ENCODE measurements around the gene FOXO6. TPM values are rescaled to one million over a fixed set of nuclear protein-coding genes. Genes with fewer than 3 reads are reported as not detected.
A peak's percentile ranks its signal among the peaks of the same experiment; 100 is the strongest.

FOXO6 gene
- total RNA-seq, 4 donors from 2014 or later: 3.9 to 20.1 (median 7.6) TPM; not detected in 1

DNA sequence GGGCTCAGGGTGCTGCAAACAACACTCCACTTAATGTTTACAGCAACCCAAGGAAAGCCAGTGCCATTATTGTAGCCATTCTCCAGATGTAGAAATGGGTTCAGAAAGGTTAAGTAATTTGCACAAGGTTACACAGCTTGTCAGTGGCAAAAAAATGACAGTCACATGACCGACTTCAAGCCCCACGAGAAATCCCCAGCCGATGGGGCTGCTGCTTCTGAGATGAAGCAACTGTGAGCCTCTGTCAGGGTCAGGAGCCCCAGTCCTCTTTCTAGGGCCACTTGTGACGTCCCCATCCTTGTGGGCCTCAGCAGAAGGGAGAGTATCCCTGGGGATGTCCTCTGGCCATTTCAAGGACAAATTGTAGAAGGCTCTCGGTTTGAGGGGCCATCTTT lies 68.4 kb downstream of the FOXO6 start:
- intact Hi-C loops (cut with DNase I; ENCODE audit: low total_unique reads): no loop called here
- no peaks in the 10 kb centered on the region for H3K36me3 ChIP-seq
- no peaks in the 10 kb centered on the region for H3K27me3 ChIP-seq
- peaks cover 0 to 11% of the 10 kb centered on the region in 2 donors for H3K4me1 ChIP-seq
- no peaks in the 10 kb centered on the region for H3K9me3 ChIP-seq
- no peak overlapping the region for H3K4me3 ChIP-seq
- no peak overlapping the region for H3K27ac ChIP-seq
- TF ChIP-seq, protein P1, sequence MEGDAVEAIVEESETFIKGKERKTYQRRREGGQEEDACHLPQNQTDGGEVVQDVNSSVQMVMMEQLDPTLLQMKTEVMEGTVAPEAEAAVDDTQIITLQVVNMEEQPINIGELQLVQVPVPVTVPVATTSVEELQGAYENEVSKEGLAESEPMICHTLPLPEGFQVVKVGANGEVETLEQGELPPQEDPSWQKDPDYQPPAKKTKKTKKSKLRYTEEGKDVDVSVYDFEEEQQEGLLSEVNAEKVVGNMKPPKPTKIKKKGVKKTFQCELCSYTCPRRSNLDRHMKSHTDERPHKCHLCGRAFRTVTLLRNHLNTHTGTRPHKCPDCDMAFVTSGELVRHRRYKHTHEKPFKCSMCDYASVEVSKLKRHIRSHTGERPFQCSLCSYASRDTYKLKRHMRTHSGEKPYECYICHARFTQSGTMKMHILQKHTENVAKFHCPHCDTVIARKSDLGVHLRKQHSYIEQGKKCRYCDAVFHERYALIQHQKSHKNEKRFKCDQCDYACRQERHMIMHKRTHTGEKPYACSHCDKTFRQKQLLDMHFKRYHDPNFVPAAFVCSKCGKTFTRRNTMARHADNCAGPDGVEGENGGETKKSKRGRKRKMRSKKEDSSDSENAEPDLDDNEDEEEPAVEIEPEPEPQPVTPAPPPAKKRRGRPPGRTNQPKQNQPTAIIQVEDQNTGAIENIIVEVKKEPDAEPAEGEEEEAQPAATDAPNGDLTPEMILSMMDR (IDR thresholded peaks at IDR 0.05): no peak
- no peak for TF ChIP-seq POLR2A (IDR thresholded peaks at IDR 0.05)
- no peak for DNase-seq

DNA sequence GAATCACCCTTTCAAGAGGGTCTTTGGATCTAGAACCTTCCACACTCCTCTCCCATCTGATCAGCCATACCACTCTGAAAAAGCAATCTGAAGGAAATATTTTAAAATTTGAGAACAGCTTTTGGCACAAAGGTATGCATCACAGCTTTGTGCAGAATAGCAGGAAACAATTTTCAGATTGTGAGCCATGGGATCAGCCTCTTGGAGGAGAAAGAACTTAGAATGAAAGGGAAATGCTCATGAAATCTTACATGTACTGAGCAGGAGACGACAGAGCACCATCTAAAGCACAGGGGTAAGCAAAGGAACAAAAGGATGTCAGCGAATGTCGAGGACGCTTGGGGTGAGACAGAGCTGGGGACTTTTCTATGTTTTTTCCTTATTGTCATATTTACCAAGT lies 68.8 kb downstream of the FOXO6 start:
- peaks cover 0 to 11% of the 10 kb centered on the region in 2 donors for H3K4me1 ChIP-seq
- H3K27me3 ChIP-seq: no peaks in the 10 kb centered on the region
- no peak overlapping the region for H3K4me3 ChIP-seq
- no peak overlapping the region for H3K27ac ChIP-seq
- DNase-seq: no peak
- H3K36me3 ChIP-seq: no peaks in the 10 kb centered on the region
- TF ChIP-seq, protein P1 (IDR thresholded peaks at IDR 0.05): no peak
- TF ChIP-seq POLR2A (IDR thresholded peaks at IDR 0.05): no peak
- intact Hi-C loops (cut with DNase I; ENCODE audit: low total_unique reads): no loop called here
- no peaks in the 10 kb centered on the region for H3K9me3 ChIP-seq

DNA sequence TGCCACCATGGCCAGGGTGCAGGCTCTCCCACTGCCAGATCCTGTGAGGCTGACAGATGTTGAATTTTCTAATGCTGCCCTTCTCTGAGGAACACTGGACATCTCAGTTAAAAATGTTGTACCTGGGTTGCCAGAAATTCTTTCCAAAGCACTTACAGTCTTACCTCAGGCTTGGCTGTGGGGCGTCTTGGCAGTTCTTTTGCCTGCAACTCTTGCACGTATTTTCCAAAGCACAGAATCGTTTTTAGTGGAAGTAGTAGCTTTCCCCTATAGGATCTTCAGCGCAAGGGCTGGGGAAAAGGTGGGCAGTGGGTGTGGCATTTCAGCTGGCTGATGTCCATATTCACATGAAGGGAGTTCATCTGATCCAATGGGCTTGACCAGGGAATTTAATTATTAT lies 69.3 kb downstream of the FOXO6 start:
- H3K4me3 ChIP-seq: no peak overlapping the region
- TF ChIP-seq, protein P1 (IDR thresholded peaks at IDR 0.05): no peak
- no peak for TF ChIP-seq POLR2A (IDR thresholded peaks at IDR 0.05)
- no peaks in the 10 kb centered on the region for H3K36me3 ChIP-seq
- no peak for DNase-seq
- intact Hi-C loops (cut with DNase I; ENCODE audit: low total_unique reads): no loop called here
- no peaks in the 10 kb centered on the region for H3K27me3 ChIP-seq
- H3K9me3 ChIP-seq: no peaks in the 10 kb centered on the region
- no peak overlapping the region for H3K27ac ChIP-seq
- peaks cover 0 to 11% of the 10 kb centered on the region in 2 donors for H3K4me1 ChIP-seq

DNA sequence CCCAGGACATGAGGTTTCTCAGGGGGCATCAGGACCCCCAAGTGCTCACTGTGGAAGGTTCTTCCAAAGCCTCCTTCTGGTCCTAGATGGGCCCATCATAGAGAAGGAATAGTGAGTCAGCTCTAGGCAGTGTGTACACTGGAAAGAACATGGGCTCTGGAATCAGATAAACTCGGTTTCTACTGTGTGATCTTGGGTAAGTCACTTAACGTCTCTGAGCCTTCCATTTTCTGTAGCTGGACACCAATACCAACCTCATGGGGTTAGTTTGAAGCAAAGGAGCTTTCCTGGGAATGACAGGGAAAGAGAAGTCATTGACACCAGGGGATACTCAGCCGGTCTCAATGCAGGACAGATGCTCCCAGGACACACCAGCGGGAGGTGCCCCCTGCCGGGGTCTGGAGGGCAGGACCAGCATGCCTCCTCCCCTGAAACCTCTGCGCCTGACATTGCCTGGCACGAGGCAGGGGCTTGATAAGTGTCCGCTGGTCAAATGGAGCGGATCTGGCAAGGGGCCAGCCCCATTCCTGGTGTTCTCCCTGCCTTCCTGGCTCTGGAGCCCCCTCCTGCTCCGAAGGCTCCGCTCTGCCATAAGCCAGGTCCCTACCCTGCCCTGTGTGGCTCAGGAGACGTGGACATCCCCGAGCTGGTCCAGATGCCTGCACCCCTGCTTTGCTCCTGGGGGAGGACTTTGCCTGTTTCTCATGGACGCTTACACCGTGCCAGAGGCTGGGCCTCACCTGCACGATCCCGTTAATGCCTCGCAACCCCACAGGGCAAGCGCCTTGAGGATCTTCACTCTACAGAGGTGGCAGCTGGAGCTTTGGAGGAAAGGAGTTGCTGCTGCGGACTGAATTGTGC lies 70.5 kb downstream of the FOXO6 start:
- H3K36me3 ChIP-seq: no peaks in the 10 kb centered on the region
- DNase-seq: peak in 1 of 2 donors; percentile 38
- H3K4me1 ChIP-seq: peaks cover 0 to 11% of the 10 kb centered on the region in 2 donors
- TF ChIP-seq, protein P1 (IDR thresholded peaks at IDR 0.05): no peak
- TF ChIP-seq POLR2A (IDR thresholded peaks at IDR 0.05): no peak
- peak overlapping the region in 1 of 2 donors; percentile 41 for H3K27ac ChIP-seq
- no peaks in the 10 kb centered on the region for H3K9me3 ChIP-seq
- no peak overlapping the region for H3K4me3 ChIP-seq
- H3K27me3 ChIP-seq: no peaks in the 10 kb centered on the region
- intact Hi-C loops (cut with DNase I; ENCODE audit: low total_unique reads): no loop called here

Other genes with a start within 250 kb of the FOXO6 start
- 100 to 1,000 TPM in 1 of 4 donors, 10 to 100 TPM in 3; 27.6 to 105 (median 48.5) TPM for gene SCMH1, start 119.1 kb upstream of the FOXO6 start, total RNA-seq
- 1 to 10 TPM in 2 of 4 donors, not detected in 2; 1.6 to 3.7 TPM for gene EDN2, start 123.2 kb downstream of the FOXO6 start, total RNA-seq